Fibroblast of the aortic adventitia (primary cell): ENCODE results near the gene MYH9. TPM values are rescaled to one million over a fixed set of nuclear protein-coding genes. Genes with fewer than 3 reads are reported as not detected.

Experiments
- DNase-seq: peaks from one replicate; pipeline ENCODE4 v3.0.0-alpha.2; 2010; ENCODE audit warnings: low read depth
- H3K4me3 ChIP-seq: 2 replicates; pipeline ENCODE4 v1.5.1; 2011; ENCODE audit warnings: low read depth, mild to moderate bottlenecking, control low read depth, low read length, moderate library complexity
- total RNA-seq: library from RNA; depleted of rRNA; stranded (reverse); fragments of >200 nt; gene quantifications from 2 replicates; pipeline ENCODE4 v1.2.3, GENCODE V29; 2012; ENCODE audit warnings: low replicate concordance
- TF ChIP-seq, protein P1 (sequence below): IDR thresholded peaks from 2 replicates; pipeline ENCODE4 v1.5.1; 2011; ENCODE audit warnings: mild to moderate bottlenecking, low read length, control low read depth, inconsistent platforms; ENCODE audit not compliant: insufficient read depth

Gene MYH9
- total RNA-seq, 1 donor: 339 TPM

DNA sequence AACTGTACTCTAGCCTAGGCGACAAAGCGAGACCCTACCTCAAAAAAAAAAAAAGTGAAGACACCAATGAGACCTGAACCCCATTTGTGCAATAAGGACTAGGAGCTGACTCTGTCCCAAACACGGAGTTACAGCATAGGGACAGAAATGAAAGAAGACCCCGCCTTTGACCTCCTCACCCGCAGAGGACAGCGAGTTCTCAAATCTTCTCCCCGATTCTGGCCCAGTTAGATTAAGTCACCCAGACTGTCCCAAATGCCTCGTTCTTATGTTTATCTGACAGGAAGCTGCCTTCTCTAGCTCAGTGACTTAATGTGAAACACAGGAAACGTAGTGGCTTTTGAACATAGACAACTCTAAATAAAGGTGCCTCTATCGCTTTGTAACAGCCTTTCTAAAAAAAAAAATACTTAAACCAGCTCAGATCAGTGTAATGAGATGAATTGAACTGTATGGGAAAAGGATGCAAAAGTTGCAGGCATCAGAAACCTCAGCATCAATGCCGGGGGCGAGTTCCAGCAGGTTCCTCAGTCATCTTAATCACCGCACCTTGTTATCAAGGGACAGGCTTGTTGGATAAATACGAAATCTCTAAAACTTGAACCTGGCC, 10.6 kb downstream of the MYH9 start:
- TF ChIP-seq, protein P1, sequence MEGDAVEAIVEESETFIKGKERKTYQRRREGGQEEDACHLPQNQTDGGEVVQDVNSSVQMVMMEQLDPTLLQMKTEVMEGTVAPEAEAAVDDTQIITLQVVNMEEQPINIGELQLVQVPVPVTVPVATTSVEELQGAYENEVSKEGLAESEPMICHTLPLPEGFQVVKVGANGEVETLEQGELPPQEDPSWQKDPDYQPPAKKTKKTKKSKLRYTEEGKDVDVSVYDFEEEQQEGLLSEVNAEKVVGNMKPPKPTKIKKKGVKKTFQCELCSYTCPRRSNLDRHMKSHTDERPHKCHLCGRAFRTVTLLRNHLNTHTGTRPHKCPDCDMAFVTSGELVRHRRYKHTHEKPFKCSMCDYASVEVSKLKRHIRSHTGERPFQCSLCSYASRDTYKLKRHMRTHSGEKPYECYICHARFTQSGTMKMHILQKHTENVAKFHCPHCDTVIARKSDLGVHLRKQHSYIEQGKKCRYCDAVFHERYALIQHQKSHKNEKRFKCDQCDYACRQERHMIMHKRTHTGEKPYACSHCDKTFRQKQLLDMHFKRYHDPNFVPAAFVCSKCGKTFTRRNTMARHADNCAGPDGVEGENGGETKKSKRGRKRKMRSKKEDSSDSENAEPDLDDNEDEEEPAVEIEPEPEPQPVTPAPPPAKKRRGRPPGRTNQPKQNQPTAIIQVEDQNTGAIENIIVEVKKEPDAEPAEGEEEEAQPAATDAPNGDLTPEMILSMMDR: no peak

DNA sequence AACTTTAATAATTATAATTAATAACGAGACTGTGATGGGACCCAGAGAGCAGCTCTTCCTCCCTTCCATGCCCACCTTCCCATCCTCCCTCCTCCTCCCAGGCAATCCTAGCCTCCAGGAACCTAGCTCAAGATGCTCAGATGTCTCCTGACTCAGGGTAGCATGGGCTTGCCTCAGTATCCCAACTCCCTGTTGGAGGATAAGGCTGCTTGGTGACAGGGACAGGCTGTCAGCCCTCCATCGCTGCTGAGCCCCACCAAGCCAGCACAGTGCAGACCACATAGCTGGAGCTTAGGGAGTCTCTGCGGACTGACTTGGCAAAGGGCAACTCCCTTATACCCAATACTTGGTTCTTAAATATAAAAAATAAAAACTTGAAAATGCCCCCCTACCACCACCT, 11.5 kb downstream of the MYH9 start:
- TF ChIP-seq, protein P1: no peak
- DNase-seq: no peak
- no peak overlapping the region for H3K4me3 ChIP-seq

More for the DNA sequence above, 10.6 kb downstream of the MYH9 start:
- no peak overlapping the region for H3K4me3 ChIP-seq
- no peak for DNase-seq

DNA sequence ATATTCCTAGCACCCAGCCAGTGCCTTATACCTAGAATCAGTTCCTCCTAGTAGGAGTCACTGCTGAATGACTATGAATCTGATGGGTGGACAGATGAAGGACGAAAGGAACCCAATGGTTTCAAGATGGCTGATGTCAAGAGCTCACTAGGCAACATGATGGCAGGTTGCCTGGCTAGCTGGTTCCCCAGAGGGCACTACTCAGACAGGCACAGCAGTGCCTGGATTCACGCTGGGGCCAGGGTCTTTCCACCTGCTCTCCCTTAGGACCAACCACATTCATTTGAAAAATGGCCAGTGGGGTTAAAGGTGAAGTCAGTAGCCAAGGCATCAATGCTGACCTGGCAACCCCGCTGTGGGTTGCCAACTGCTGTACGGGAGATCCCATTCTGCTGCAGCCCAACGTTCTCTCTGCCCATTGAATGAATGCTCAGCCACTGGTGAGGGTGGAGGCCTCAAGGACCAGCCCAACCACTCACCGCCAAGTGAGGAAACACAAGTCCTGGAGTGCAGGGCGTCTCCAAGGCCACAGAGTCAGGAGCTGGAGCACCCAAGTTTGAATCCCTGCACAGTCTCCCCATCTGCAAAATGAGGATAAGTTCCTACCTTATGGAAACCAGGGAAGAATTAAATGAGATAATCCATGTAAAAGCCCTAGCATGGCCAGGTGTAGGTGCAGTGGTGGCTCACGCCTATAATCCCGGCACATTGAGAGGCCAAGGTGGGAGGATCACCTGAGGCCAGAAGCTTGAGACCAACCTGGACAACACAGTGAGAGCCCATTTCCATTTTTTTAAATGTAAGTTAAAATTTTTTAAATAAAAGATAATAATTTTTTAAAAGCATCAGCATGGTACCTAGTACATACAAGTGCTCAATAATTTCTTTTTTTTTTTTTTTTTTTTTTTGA, 12.4 kb downstream of the MYH9 start:
- TF ChIP-seq, protein P1: no peak
- DNase-seq: no peak
- no peak overlapping the region for H3K4me3 ChIP-seq

DNA sequence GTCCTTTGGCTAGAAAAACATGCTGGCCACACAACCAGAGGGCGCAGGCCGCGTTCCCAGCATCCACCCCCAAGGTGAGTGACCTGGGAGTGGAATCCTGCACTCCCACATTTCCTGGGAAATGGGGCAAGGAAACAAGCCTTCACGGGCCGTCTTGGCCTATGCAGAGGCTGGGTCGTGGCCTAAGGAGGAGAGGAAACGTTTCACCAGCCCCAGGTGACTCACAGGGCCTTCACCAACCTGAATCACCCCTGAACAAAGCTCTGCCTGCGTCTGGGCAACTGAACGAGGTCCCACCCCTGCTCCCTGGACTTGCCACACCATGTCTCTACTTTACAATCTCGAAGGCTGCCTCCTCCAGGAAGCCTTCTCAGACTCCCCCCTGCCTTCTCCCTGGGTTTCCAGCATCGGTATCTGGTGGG, 13.2 kb downstream of the MYH9 start:
- DNase-seq: peak; percentile 56
- H3K4me3 ChIP-seq: no peak overlapping the region
- TF ChIP-seq, protein P1: no peak

DNA sequence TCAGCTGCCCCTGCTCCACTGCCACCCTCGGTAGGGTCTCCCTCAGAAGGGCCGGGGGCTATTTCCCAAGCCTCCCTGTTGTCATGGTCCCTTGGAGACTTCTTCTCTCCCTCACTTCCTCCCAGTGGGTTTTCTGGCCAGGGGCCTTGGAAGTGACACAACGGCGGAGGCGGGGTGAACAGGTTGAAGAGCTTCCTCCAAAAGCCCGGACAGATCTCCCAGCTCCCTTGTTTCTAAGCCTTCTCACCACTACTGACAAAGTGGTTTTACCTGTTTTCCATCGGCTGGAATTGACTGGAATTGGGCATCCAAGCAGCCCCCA, 14.5 kb downstream of the MYH9 start:
- no peak overlapping the region for H3K4me3 ChIP-seq
- no peak for DNase-seq
- TF ChIP-seq, protein P1: no peak

DNA sequence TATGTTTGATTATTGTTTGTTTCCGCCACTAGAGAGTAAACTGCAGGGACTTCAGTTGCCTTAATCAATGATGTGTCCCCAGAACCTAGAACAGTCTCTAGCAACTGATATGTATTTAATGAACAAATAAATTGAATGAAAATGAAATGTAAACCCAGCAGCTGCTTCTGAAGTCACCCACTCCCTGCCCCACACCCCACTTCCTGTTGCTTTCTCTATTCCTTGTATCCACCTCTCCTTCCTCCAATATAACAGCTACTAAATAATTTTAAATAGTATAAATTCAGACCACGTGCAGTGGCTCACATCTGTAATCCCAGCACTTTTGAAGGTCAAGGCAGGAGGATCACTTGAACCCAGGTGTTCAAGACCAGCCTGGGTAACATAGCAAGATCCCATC, 15.8 kb downstream of the MYH9 start:
- H3K4me3 ChIP-seq: no peak overlapping the region
- TF ChIP-seq, protein P1: no peak
- no peak for DNase-seq
